ENCODE measurements around the gene SEPHS2.

DNA sequence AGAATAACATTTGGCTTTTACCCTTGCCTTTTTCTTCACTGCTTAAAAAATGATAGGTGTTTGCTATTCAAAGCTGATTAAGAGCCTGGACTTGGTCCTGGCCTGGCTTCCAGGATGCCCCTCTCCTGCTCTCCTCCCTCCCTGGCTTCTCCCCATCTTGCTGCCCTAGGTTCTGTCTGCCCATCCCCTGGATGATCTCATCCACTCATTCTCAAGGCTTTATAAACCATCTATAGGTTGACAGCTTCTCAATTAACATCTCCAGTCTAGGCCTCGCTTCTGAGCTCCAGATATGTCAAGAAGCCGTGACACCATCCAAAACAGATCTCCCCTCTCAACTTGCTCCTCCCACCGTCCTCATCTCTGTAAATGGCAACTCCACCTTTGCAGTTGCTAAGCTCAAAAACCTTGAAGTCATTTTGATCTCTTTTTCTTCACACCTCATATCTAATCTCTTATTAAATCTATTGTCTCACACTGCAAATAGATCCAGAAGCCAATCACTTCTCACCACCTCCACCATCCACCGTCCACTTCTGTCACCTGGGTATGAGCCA, 29.5 kb downstream of the SEPHS2 start:
- TF ChIP-seq EZH2 (IDR thresholded peaks at IDR 0.05): no peak
- TF ChIP-seq, protein P1, sequence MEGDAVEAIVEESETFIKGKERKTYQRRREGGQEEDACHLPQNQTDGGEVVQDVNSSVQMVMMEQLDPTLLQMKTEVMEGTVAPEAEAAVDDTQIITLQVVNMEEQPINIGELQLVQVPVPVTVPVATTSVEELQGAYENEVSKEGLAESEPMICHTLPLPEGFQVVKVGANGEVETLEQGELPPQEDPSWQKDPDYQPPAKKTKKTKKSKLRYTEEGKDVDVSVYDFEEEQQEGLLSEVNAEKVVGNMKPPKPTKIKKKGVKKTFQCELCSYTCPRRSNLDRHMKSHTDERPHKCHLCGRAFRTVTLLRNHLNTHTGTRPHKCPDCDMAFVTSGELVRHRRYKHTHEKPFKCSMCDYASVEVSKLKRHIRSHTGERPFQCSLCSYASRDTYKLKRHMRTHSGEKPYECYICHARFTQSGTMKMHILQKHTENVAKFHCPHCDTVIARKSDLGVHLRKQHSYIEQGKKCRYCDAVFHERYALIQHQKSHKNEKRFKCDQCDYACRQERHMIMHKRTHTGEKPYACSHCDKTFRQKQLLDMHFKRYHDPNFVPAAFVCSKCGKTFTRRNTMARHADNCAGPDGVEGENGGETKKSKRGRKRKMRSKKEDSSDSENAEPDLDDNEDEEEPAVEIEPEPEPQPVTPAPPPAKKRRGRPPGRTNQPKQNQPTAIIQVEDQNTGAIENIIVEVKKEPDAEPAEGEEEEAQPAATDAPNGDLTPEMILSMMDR (IDR thresholded peaks at IDR 0.05): no peak
